MG63 (cell line): ENCODE results near the gene LRRC56. TPM values are rescaled to one million over a fixed set of nuclear protein-coding genes. Genes with fewer than 3 reads are reported as not detected.
A peak's percentile ranks its signal among the peaks of the same experiment; 100 is the strongest.

Experiments
- DNase-seq: peaks from one replicate; pipeline ENCODE4 v3.0.0-alpha.2; 2020
- H3K27me3 ChIP-seq: fragments of 250-450 bp; sonication (Bioruptor Pico); 2 replicates; pipeline ENCODE4 v1.5.1; 2020; ENCODE audit warnings: mild to moderate bottlenecking, moderate library complexity
- H3K36me3 ChIP-seq: fragments of 250-450 bp; sonication (Bioruptor Pico); 2 replicates; pipeline ENCODE4 v1.5.1; 2020; ENCODE audit warnings: mild to moderate bottlenecking, moderate library complexity
- H3K4me3 ChIP-seq: fragments of 250-450 bp; sonication (Bioruptor Pico); 2 replicates; pipeline ENCODE4 v1.5.1; 2020; ENCODE audit warnings: mild to moderate bottlenecking, moderate library complexity
- H3K9me3 ChIP-seq: fragments of 250-450 bp; sonication (Bioruptor Pico); 2 replicates; pipeline ENCODE4 v1.5.1; 2020; ENCODE audit warnings: mild to moderate bottlenecking, moderate library complexity
- total RNA-seq: library from RNA; depleted of rRNA; stranded (reverse); fragments of >200 nt; shearing (Covaris generic); gene quantifications from 2 replicates; pipeline ENCODE4 v1.2.3, GENCODE V29; 2014; ENCODE audit warnings: low replicate concordance; rRNA removed

LRRC56 gene
- total RNA-seq, result 0.63 TPM in 1 of 2 replicates, not detected in the other

DNA sequence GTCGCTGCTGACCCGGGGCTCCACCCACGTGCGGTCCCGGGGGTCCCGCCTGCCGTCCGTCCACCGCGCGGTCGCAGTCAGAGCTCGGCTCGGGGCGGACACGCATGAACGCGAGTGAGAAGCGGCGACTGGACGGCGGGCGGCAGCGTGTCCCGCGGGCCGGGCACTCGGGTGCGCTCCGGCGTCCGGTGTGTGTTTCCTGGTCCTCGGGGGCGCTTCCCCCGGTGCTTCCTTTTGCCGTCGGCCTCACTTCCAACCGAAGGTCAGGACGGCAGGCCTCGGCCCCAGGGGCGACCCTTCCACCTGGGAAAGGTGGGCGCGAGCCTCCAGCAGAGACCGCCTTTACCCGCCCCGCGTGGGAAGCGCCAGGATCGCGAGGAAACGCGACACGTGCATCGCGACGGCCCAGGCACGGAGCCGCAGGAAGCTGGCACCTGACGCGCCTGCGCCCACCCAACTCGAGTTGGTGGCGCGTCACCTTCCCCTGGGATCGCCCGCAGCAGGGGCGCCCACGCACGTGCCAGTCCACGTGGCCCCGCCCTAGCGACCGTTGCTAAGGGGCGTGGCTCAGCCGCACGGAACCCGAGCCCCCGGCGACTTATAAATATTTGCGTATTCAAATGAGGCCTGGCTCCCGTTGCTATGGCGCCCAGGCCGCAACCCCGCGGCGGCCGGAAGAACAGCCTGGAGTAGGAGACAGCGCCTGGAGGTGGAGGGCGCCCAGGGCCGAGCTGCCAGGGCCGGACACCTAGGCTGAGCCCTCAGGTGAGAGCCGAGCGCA lies at the start of gene LRRC56:
LRRC56 (plus strand) TSS at position 687 of the 781 bp plus-strand sequence. CDS start 3,158 bp downstream, outside the sequence.
- Histone ChIP-seq H3K27me3 (no peaks in the 10 kb centered on the region), H3K4me3 (peak within 1 kb of the TSS; percentile 75), H3K9me3 (no peaks in the 10 kb centered on the region)

GRCh38 chr11:487571-488021 lies 49.7 kb upstream of the LRRC56 start:
- no peaks in the 10 kb centered on the region; the same call in 1 of the 2 replicates for H3K9me3 ChIP-seq
- H3K36me3 ChIP-seq, result peaks cover 7% of the 10 kb centered on the region
- no peaks in the 10 kb centered on the region for H3K27me3 ChIP-seq
- DNase-seq, result no peak
- H3K4me3 ChIP-seq, result no peak overlapping the region

More for the DNA sequence above, at the start of gene LRRC56:
- peaks cover 26% of the 10 kb centered on the region for H3K36me3 ChIP-seq
- no peak for DNase-seq

- H3K27me3 ChIP-seq, result no peaks in the 10 kb centered on the region
- H3K4me3 ChIP-seq, result no peak overlapping the region
- H3K36me3 ChIP-seq, result peaks cover 9% of the 10 kb centered on the region
- DNase-seq, result no peak
- H3K9me3 ChIP-seq, result no peaks in the 10 kb centered on the region; the same call in 1 of the 2 replicates
Observed at GRCh38 chr11:488062-488461, 49.3 kb upstream of the LRRC56 start.

DNA sequence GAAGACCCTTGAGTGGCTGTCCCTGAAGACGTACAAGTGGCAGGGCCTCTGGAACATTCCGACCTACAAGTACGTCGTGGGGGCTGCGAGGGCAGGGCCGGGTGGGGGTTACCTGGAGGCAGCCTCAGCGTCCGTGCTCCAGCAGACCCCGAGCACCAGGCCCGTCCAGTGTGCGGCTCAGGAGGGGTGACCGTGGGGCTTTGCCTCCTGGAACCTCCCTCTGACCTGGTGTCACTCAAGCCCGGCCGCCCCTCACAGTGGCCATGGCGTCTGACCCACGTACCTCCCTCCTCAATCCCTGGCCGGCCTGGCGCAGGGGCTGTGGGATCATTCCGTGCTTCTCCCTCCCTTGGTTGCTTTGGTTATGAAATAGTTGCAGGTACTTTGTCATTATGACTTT lies 48.7 kb upstream of the LRRC56 start:
- no peaks in the 10 kb centered on the region for H3K27me3 ChIP-seq
- DNase-seq, result no peak
- no peak overlapping the region for H3K4me3 ChIP-seq
- no peaks in the 10 kb centered on the region; the same call in 1 of the 2 replicates for H3K9me3 ChIP-seq
- H3K36me3 ChIP-seq, result peaks cover 14% of the 10 kb centered on the region

DNA sequence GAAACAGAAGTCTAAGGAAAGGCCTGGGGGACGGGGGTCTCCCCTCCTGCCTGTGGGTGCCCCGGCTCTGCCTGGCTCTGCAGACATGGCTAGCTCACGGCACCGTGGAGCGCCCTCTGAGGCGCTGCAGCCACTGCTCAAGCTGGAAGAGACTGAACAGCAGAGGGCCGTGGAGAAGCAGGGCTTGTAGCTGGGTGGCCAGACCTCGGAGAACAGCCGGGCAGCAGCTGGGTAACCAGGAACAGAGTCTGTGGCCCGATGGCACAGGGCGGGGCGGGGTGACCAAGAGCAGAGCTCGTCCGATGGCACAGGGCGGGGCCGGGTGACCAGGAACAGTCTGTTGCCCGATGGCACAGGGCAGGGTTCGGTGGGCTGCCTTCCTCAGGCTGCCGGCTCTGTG lies 48.3 kb upstream of the LRRC56 start:
- DNase-seq, result no peak
- no peaks in the 10 kb centered on the region for H3K27me3 ChIP-seq
- peaks cover 17% of the 10 kb centered on the region for H3K36me3 ChIP-seq
- no peaks in the 10 kb centered on the region for H3K9me3 ChIP-seq
- H3K4me3 ChIP-seq, result no peak overlapping the region

GRCh38 chr11:489610-490185 lies 47.6 kb upstream of the LRRC56 start:
- no peak overlapping the region for H3K4me3 ChIP-seq
- no peaks in the 10 kb centered on the region for H3K27me3 ChIP-seq
- H3K9me3 ChIP-seq, result no peaks in the 10 kb centered on the region
- H3K36me3 ChIP-seq, result peaks cover 23% of the 10 kb centered on the region
- DNase-seq, result no peak

GRCh38 chr11:490186-490929 lies 47.0 kb upstream of the LRRC56 start:
- H3K4me3 ChIP-seq, result no peak overlapping the region
- H3K27me3 ChIP-seq, result no peaks in the 10 kb centered on the region
- no peaks in the 10 kb centered on the region for H3K9me3 ChIP-seq
- no peak for DNase-seq
- H3K36me3 ChIP-seq, result peaks cover 29% of the 10 kb centered on the region

DNA sequence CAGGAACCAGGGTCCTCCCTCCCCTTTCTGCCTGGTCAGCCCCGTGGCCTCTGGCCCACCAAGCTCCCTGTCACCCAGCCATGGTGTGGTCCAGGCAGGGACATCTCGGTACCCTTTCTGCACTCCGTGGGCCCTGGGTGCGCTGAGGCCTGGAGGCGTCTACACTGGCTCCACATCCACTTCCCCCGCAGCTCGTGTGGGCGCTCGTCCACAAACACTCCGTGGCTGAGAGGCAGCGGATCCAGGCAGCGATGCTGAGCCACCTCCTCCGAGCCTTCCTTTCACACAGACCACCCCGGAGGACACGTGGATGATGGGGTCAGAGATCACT lies 46.4 kb upstream of the LRRC56 start:
- Histone ChIP-seq H3K4me3 (no peak overlapping the region), H3K9me3 (no peaks in the 10 kb centered on the region), H3K36me3 (peaks cover 35% of the 10 kb centered on the region), H3K27me3 (no peaks in the 10 kb centered on the region)
- DNase-seq, result no peak

GRCh38 chr11:491358-491757 lies 46.0 kb upstream of the LRRC56 start:
- H3K27me3 ChIP-seq, result no peaks in the 10 kb centered on the region
- H3K9me3 ChIP-seq, result no peaks in the 10 kb centered on the region
- H3K4me3 ChIP-seq, result no peak overlapping the region
- peaks cover 39% of the 10 kb centered on the region for H3K36me3 ChIP-seq
- DNase-seq, result no peak

- H3K36me3 ChIP-seq, result peaks cover 50% of the 10 kb centered on the region
- no peaks in the 10 kb centered on the region for H3K27me3 ChIP-seq
- H3K9me3 ChIP-seq, result no peaks in the 10 kb centered on the region
- no peak for DNase-seq
- H3K4me3 ChIP-seq, result no peak overlapping the region
Observed at GRCh38 chr11:492427-493226, 44.7 kb upstream of the LRRC56 start.

- H3K27me3 ChIP-seq, result no peaks in the 10 kb centered on the region
- H3K9me3 ChIP-seq, result no peaks in the 10 kb centered on the region
- peaks cover 73% of the 10 kb centered on the region for H3K36me3 ChIP-seq
- no peak overlapping the region for H3K4me3 ChIP-seq
- DNase-seq, result no peak
Observed at GRCh38 chr11:494761-495536, 42.4 kb upstream of the LRRC56 start.

- Histone ChIP-seq H3K9me3 (no peaks in the 10 kb centered on the region), H3K36me3 (peaks cover 79% of the 10 kb centered on the region), H3K27me3 (no peaks in the 10 kb centered on the region), H3K4me3 (no peak overlapping the region)
- DNase-seq, result peak; percentile 45
Observed at GRCh38 chr11:495537-495931, 41.8 kb upstream of the LRRC56 start.

DNA sequence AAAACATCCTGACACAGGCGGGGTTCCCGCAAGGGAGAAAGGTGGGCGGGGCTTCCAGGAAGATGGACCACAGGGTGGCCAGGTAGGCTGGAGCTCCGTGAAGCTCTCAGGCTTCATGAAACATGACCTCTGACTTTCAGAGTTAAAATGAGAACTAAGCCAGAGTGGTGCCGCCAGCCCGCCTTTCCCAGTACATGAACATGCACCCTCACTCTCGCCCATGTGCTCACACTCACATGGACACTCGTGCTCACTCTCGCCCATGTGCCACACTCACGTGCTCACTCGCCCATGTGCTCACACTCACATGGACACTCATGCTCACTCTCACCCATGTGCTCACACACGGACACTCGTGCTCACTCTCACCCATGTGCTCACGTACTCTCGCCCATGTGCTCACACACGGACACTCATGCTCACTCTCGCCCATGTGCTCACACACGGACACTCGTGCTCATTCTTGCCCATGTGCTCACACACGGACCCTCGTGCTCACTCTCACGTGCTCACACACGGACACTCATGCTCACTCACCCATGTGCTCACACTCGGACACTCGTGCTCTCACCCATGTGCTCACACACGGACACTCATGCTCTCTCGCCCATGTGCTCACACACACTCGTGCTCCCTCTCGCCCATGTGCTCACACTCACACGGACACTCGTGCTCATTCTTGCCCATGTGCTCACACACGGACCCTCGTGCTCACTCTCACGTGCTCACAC lies 40.3 kb upstream of the LRRC56 start:
- Histone ChIP-seq H3K36me3 (peaks cover 90% of the 10 kb centered on the region), H3K27me3 (no peaks in the 10 kb centered on the region), H3K9me3 (no peaks in the 10 kb centered on the region), H3K4me3 (no peak overlapping the region)
- DNase-seq, result no peak

DNA sequence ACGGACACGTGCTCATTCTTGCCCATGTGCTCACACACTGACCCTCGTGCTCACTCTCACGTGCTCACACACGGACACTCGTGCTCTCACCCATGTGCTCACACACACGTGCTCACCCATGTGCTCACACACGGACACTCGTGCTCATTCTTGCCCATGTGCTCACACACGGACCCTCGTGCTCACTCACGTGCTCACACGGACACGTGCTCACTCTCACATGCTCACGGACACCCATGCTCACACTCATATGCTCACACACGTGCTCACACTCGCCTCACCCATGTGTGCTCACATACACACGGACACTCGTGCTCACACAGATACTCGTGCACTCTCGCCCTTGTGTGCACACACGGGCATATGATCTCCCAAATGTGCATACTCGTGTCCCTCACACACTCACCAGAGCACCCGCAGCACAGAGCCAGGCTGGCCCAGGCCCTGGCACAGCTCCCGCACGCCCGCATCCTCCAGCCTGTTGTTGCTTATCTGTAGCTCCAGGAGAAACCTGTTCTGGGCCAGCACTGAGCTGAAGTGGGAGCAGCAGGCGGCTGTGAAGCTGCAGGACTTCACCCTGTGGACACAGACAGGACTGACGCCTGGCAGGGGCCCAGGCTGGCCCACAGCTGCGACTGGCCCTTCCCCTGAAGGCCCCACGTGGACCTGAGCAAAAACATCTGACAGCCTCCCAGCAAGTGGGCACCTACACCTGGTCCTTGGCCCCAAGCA lies 39.6 kb upstream of the LRRC56 start:
- Histone ChIP-seq H3K27me3 (no peaks in the 10 kb centered on the region), H3K4me3 (no peak overlapping the region), H3K36me3 (peaks cover 93% of the 10 kb centered on the region), H3K9me3 (no peaks in the 10 kb centered on the region)
- DNase-seq, result no peak
